Measurements from ENCODE around the gene KAT7. TPM values are rescaled to one million over a fixed set of nuclear protein-coding genes. Genes with fewer than 3 reads are reported as not detected.

Gene KAT7
- total and polyA plus RNA-seq, 2 experiments from 2014 or later, result 31.0 to 187 TPM

DNA sequence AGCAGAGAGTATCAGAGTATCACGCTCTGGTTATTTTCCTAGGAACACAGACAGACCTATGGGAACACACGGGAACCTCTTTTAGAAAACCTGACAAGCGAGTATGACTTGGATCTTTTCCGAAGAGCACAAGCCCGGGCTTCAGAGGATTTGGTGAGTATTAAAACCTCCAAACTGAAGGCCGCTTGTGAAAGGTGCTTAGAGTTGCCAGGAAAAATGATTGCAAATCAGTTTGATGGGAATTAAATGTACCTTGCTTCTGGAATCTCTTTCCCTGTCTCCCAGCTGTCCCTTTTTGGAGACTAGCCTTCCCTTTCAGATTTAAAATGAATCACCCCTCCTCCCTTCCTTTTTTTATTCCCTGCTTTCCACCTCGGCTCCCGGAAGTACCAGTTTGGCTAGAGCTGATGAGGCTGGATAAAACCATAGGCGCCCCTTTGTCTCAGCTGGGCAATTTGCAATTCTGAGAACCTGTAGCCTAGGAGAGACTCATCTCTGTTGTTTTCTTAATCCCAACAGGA is 27.3 kb downstream of the KAT7 start (continued):
- TF ChIP-seq CREB1 (CRISPR knock-in tag; IDR thresholded peaks at IDR 0.05; ENCODE audit: low read depth) (no peak), JUNB (IDR thresholded peaks at IDR 0.05; ENCODE audit: unreplicated experiment) (no peak), NANOG (IDR thresholded peaks at IDR 0.05; ENCODE audit: borderline replicate concordance) (0 out of 2 replicates have a peak, but pooled peaks have one; percentile 14)
- TF ChIP-seq, protein P1, sequence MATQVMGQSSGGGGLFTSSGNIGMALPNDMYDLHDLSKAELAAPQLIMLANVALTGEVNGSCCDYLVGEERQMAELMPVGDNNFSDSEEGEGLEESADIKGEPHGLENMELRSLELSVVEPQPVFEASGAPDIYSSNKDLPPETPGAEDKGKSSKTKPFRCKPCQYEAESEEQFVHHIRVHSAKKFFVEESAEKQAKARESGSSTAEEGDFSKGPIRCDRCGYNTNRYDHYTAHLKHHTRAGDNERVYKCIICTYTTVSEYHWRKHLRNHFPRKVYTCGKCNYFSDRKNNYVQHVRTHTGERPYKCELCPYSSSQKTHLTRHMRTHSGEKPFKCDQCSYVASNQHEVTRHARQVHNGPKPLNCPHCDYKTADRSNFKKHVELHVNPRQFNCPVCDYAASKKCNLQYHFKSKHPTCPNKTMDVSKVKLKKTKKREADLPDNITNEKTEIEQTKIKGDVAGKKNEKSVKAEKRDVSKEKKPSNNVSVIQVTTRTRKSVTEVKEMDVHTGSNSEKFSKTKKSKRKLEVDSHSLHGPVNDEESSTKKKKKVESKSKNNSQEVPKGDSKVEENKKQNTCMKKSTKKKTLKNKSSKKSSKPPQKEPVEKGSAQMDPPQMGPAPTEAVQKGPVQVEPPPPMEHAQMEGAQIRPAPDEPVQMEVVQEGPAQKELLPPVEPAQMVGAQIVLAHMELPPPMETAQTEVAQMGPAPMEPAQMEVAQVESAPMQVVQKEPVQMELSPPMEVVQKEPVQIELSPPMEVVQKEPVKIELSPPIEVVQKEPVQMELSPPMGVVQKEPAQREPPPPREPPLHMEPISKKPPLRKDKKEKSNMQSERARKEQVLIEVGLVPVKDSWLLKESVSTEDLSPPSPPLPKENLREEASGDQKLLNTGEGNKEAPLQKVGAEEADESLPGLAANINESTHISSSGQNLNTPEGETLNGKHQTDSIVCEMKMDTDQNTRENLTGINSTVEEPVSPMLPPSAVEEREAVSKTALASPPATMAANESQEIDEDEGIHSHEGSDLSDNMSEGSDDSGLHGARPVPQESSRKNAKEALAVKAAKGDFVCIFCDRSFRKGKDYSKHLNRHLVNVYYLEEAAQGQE (IDR thresholded peaks at IDR 0.05; ENCODE audit: unreplicated experiment), result peak; percentile 19

DNA sequence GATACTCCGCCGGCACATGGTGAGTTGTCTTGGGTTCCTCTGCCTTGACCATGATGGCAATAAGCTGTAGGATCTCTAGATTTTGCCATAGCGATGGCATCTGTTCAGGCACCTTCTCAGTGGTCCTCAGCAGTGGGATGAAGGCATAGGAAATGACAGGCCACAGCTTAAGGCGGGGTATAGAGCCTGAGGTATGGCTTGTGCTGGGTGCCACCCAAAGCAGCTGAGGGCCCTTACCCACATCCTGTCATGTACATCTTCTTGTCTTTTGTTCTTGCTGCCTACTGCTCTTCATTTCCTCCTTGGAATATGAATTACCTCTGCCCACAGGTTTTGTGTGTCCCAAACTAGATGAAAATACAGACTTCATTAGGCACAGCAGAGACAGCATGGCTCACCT is 29.5 kb downstream of the KAT7 start:
- peak overlapping the region; percentile 97; the same call in 1 of the 2 replicates for H3K27ac ChIP-seq (ENCODE audit: low read depth)
- H4K20me1 ChIP-seq (replicated peaks; ENCODE audit: insufficient read depth), result no peaks in the 10 kb centered on the region
- H3K27me3 Mint-ChIP-seq (ENCODE audit: insufficient read depth, low read depth, poor library complexity), result peaks cover 6% of the 10 kb centered on the region
- 0 out of 2 replicates have a peak overlapping the region, but pooled peaks have one; percentile 51 for H3K4me3 ChIP-seq
- peaks cover 56% of the 10 kb centered on the region for H3K4me1 ChIP-seq (ENCODE audit: insufficient read depth)
- peaks cover 46% of the 10 kb centered on the region for H3K79me2 ChIP-seq (replicated peaks; ENCODE audit: insufficient read depth)
- ATAC-seq, result no peak
- no peak for DNase-seq (ENCODE audit: low spot score)
- H3K9me3 Mint-ChIP-seq, result no peaks in the 10 kb centered on the region
- peak overlapping the region; percentile 73; the same call in 1 of the 2 replicates for H3K4me2 ChIP-seq
- H3K27me3 ChIP-seq (ENCODE audit: insufficient read depth), result no peaks in the 10 kb centered on the region
- peaks cover 74% of the 10 kb centered on the region for H3K4me1 Mint-ChIP-seq
- H3K4me3 Mint-ChIP-seq, result peak overlapping the region; percentile 77
- no peak overlapping the region for H2AFZ ChIP-seq
- H3F3A ChIP-seq (replicated peaks; ENCODE audit: low read depth), result peaks cover 9% of the 10 kb centered on the region; the same call in 1 of the 2 replicates
- H3K27ac Mint-ChIP-seq, result peak overlapping the region; percentile 98
- H3K9me2 ChIP-seq (ENCODE audit: insufficient read depth), result no peaks in the 10 kb centered on the region
- H3K36me3 ChIP-seq (ENCODE audit: insufficient read depth), result peaks cover 39% of the 10 kb centered on the region
- peaks cover 73% of the 10 kb centered on the region for H3K36me3 Mint-ChIP-seq (ENCODE audit: low read depth)
- TF ChIP-seq EZH2 (IDR thresholded peaks at IDR 0.05; ENCODE audit: low read depth, unreplicated experiment) (no peak), STAT1 (IDR thresholded peaks at IDR 0.05; ENCODE audit: unreplicated experiment) (no peak), CTCF (conservative IDR thresholded peaks at IDR 0.05; ENCODE audit: low read depth in 2 of 2) (no peak), ETS1 (IDR thresholded peaks at IDR 0.05) (no peak), EZH2phosphoT487 (IDR thresholded peaks at IDR 0.05; ENCODE audit: unreplicated experiment) (no peak)
- TF ChIP-seq, protein P2, sequence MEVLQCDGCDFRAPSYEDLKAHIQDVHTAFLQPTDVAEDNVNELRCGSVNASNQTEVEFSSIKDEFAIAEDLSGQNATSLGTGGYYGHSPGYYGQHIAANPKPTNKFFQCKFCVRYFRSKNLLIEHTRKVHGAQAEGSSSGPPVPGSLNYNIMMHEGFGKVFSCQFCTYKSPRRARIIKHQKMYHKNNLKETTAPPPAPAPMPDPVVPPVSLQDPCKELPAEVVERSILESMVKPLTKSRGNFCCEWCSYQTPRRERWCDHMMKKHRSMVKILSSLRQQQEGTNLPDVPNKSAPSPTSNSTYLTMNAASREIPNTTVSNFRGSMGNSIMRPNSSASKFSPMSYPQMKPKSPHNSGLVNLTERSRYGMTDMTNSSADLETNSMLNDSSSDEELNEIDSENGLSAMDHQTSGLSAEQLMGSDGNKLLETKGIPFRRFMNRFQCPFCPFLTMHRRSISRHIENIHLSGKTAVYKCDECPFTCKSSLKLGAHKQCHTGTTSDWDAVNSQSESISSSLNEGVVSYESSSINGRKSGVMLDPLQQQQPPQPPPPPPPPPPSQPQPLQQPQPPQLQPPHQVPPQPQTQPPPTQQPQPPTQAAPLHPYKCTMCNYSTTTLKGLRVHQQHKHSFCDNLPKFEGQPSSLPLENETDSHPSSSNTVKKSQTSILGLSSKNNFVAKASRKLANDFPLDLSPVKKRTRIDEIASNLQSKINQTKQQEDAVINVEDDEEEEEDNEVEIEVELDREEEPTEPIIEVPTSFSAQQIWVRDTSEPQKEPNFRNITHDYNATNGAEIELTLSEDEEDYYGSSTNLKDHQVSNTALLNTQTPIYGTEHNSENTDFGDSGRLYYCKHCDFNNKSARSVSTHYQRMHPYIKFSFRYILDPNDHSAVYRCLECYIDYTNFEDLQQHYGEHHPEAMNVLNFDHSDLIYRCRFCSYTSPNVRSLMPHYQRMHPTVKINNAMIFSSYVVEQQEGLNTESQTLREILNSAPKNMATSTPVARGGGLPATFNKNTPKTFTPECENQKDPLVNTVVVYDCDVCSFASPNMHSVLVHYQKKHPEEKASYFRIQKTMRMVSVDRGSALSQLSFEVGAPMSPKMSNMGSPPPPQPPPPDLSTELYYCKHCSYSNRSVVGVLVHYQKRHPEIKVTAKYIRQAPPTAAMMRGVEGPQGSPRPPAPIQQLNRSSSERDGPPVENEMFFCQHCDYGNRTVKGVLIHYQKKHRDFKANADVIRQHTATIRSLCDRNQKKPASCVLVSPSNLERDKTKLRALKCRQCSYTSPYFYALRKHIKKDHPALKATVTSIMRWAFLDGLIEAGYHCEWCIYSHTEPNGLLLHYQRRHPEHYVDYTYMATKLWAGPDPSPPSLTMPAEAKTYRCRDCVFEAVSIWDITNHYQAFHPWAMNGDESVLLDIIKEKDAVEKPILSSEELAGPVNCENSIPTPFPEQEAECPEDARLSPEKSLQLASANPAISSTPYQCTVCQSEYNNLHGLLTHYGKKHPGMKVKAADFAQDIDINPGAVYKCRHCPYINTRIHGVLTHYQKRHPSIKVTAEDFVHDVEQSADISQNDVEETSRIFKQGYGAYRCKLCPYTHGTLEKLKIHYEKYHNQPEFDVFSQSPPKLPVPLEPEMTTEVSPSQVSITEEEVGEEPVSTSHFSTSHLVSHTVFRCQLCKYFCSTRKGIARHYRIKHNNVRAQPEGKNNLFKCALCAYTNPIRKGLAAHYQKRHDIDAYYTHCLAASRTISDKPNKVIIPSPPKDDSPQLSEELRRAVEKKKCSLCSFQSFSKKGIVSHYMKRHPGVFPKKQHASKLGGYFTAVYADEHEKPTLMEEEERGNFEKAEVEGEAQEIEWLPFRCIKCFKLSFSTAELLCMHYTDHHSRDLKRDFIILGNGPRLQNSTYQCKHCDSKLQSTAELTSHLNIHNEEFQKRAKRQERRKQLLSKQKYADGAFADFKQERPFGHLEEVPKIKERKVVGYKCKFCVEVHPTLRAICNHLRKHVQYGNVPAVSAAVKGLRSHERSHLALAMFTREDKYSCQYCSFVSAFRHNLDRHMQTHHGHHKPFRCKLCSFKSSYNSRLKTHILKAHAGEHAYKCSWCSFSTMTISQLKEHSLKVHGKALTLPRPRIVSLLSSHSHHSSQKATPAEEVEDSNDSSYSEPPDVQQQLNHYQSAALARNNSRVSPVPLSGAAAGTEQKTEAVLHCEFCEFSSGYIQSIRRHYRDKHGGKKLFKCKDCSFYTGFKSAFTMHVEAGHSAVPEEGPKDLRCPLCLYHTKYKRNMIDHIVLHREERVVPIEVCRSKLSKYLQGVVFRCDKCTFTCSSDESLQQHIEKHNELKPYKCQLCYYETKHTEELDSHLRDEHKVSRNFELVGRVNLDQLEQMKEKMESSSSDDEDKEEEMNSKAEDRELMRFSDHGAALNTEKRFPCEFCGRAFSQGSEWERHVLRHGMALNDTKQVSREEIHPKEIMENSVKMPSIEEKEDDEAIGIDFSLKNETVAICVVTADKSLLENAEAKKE (CRISPR knock-in tag; IDR thresholded peaks at IDR 0.05), result no peak
